Gastroesophageal sphincter (tissue), 4 donors: ENCODE results near the gene IRF2BP2. TPM values are rescaled to one million over a fixed set of nuclear protein-coding genes. Genes with fewer than 3 reads are reported as not detected.
A peak's percentile ranks its signal among the peaks of the same experiment; 100 is the strongest.

Source experiments
- ATAC-seq: fragments of 150-250 bp; one replicate; pipeline ENCODE4 v1.9.1; 2016; ENCODE audit warnings: mild to moderate bottlenecking, moderate library complexity
- H3K27ac ChIP-seq, 4 donors: fragments of 200-600 bp; sonication (generic) in 3 of 4; 1 replicate in 3 of 4; 2 replicates in 1 of 4; pipeline ENCODE4 v1.5.1; 2016 to 2019
- H3K27me3 ChIP-seq: fragments of 200-600 bp; sonication (generic); one replicate; pipeline ENCODE4 v1.5.1; 2019
- H3K36me3 ChIP-seq, 2 donors: fragments of 200-600 bp; sonication (generic); one replicate each; pipeline ENCODE4 v1.5.1; 2019; ENCODE audit warnings: control low read depth in 1 of 2
- H3K4me1 ChIP-seq, 3 donors: fragments of 200-600 bp; sonication (generic); 1 replicate in 2 of 3; 2 replicates in 1 of 3; pipeline ENCODE4 v1.5.1; 2016 to 2019; ENCODE audit warnings: control low read depth in 2 of 3
- H3K4me3 ChIP-seq, 2 donors: fragments of 200-600 bp; sonication (generic); one replicate each; pipeline ENCODE4 v1.5.1; 2019; ENCODE audit warnings: mild to moderate bottlenecking in 1 of 2, moderate library complexity in 1 of 2
- H3K9me3 ChIP-seq, 3 donors: fragments of 200-600 bp; sonication (generic); one replicate each; pipeline ENCODE4 v1.5.1; 2017 to 2019; ENCODE audit warnings: control low read depth in 2 of 3
- EP300 ChIP-seq: sonication (generic); formaldehyde crosslinking; IDR thresholded peaks from one replicate; pipeline ENCODE4 v1.6.1; 2017; ENCODE audit warnings: antibody characterized with exemption, mild to moderate bottlenecking
- POLR2A ChIP-seq, 2 donors: fragments of 450-650 bp; IDR thresholded peaks; one replicate each; pipeline ENCODE4 v1.6.1; 2017; ENCODE audit warnings: antibody characterized with exemption in 2 of 2, mild to moderate bottlenecking in 2 of 2, moderate library complexity in 1 of 2
- POLR2AphosphoS5 ChIP-seq: sonication (generic); formaldehyde crosslinking; IDR thresholded peaks from one replicate; pipeline ENCODE4 v1.6.1; 2017; ENCODE audit warnings: antibody characterized with exemption
- WGBS, 2 donors: methylation state at CpG; one replicate each; pipeline ENCODE4 v1.1.5; 2018; ENCODE audit warnings: low coverage in 1 of 2; 5-methylcytosine and 5-hydroxymethylcytosine counted together
- total RNA-seq, 4 donors: library from RNA; depleted of rRNA; stranded (reverse); fragments of >200 nt; gene quantifications; one replicate each; pipeline ENCODE4 v1.1.0, GENCODE V29; 2016
- TF ChIP-seq, protein P1 (sequence below), 4 experiments: fragments of 200-600 bp in 2 of 4; fragments of 450-650 bp in 2 of 4; sonication (generic) in 1 of 4; IDR thresholded peaks; one replicate each; pipeline ENCODE4 v1.5.1; 2017 to 2019; ENCODE audit warnings: antibody characterized with exemption in 4 of 4, mild to moderate bottlenecking in 2 of 4, moderate library complexity in 2 of 4

Gene IRF2BP2
- total RNA-seq, 4 donors from 2014 or later, result 70.1 to 107 (median 104) TPM

DNA sequence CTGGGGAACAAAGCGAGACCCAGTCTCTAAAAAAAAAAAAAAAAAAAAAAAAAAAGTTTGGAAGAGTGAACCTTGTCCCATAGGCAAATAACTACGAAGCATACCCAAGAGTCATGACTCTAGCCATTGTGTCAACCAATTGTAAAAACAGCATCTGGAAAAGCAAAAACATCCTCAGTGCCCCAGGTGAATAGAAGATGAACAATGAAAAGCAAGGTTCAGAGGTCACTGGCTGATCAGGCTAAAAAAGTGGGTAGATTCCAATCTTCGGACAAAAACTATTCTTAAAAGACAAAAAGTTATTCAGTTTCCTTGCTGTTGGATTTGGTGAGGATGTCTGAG, 11.1 kb upstream of the IRF2BP2 start:
- Histone ChIP-seq H3K4me3 (no peak overlapping the region), H3K27ac (no peak overlapping the region), H3K9me3 (no peaks in the 10 kb centered on the region), H3K4me1 (peaks cover 2 to 36% (median 12%) of the 10 kb centered on the region in 3 donors), H3K36me3 (no peaks in the 10 kb centered on the region), H3K27me3 (no peaks in the 10 kb centered on the region)
- WGBS, 2 donors, result 87 to 91% methylated on average over 2 to 3 of the region's 3 CpGs
- no peak for TF ChIP-seq POLR2A (IDR thresholded peaks at IDR 0.05)
- no peak for TF ChIP-seq EP300
- TF ChIP-seq, protein P1, sequence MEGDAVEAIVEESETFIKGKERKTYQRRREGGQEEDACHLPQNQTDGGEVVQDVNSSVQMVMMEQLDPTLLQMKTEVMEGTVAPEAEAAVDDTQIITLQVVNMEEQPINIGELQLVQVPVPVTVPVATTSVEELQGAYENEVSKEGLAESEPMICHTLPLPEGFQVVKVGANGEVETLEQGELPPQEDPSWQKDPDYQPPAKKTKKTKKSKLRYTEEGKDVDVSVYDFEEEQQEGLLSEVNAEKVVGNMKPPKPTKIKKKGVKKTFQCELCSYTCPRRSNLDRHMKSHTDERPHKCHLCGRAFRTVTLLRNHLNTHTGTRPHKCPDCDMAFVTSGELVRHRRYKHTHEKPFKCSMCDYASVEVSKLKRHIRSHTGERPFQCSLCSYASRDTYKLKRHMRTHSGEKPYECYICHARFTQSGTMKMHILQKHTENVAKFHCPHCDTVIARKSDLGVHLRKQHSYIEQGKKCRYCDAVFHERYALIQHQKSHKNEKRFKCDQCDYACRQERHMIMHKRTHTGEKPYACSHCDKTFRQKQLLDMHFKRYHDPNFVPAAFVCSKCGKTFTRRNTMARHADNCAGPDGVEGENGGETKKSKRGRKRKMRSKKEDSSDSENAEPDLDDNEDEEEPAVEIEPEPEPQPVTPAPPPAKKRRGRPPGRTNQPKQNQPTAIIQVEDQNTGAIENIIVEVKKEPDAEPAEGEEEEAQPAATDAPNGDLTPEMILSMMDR (IDR thresholded peaks at IDR 0.05), result no peak
- TF ChIP-seq POLR2AphosphoS5, result no peak
- no peak for ATAC-seq

- no peak for ATAC-seq
- no peak for TF ChIP-seq POLR2AphosphoS5
- Histone ChIP-seq H3K9me3 (no peaks in the 10 kb centered on the region), H3K27ac (no peak overlapping the region), H3K4me3 (no peak overlapping the region), H3K4me1 (peaks cover 2 to 38% (median 12%) of the 10 kb centered on the region in 3 donors), H3K27me3 (no peaks in the 10 kb centered on the region), H3K36me3 (no peaks in the 10 kb centered on the region)
- WGBS, 2 donors, result 71 to 74% methylated on average over 5 to 6 of the region's 6 CpGs
Observed at GRCh38 chr1:234620272-234621126, 10.5 kb upstream of the IRF2BP2 start.

GRCh38 chr1:234619794-234620247, 9.8 kb upstream of the IRF2BP2 start:
- Histone ChIP-seq H3K36me3 (no peaks in the 10 kb centered on the region), H3K4me1 (peaks cover 2 to 38% (median 12%) of the 10 kb centered on the region in 3 donors), H3K27ac (peak overlapping the region in 2 of 4 donors; percentile 9 to 38), H3K9me3 (no peaks in the 10 kb centered on the region), H3K27me3 (no peaks in the 10 kb centered on the region), H3K4me3 (no peak overlapping the region)
- TF ChIP-seq EP300 (no peak), POLR2AphosphoS5 (no peak), POLR2A (IDR thresholded peaks at IDR 0.05) (no peak)
- TF ChIP-seq, protein P1 (IDR thresholded peaks at IDR 0.05), result no peak
- 66 to 70% methylated on average over 5 to 6 of the region's 6 CpGs for WGBS, 2 donors
- ATAC-seq, result no peak

GRCh38 chr1:234619071-234619480, 9.1 kb upstream of the IRF2BP2 start:
- Histone ChIP-seq H3K27me3 (no peaks in the 10 kb centered on the region), H3K27ac (peak overlapping the region; percentile 3 to 55 (median 31)), H3K4me3 (no peak overlapping the region), H3K9me3 (no peaks in the 10 kb centered on the region), H3K36me3 (no peaks in the 10 kb centered on the region), H3K4me1 (peaks cover 4 to 43% (median 13%) of the 10 kb centered on the region in 3 donors)
- ATAC-seq, result no peak
- TF ChIP-seq, protein P1 (IDR thresholded peaks at IDR 0.05), result no peak
- no peak for TF ChIP-seq EP300
- TF ChIP-seq POLR2AphosphoS5, result no peak
- no peak for TF ChIP-seq POLR2A (IDR thresholded peaks at IDR 0.05)
- WGBS, 2 donors, result 64 to 80% methylated on average over 1 to 3 of the region's 3 CpGs

DNA sequence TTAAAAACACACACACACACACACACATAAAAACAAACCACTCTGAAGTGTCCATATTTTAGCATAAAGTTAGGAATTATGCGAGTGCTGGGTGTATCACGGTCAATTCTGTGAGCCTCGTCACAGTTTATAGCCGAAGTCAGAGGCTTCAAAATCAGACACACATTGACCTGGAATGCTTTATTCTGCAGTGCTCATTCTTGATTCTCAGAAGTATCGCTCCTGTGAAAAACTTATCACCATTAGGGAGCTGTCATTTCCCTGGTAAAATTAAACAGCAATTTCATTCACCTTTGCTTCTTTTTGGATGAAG, 8.7 kb upstream of the IRF2BP2 start:
- Histone ChIP-seq H3K27ac (peak overlapping the region; percentile 3 to 55 (median 31)), H3K9me3 (no peaks in the 10 kb centered on the region), H3K4me3 (no peak overlapping the region), H3K36me3 (no peaks in the 10 kb centered on the region), H3K4me1 (peaks cover 8 to 47% (median 17%) of the 10 kb centered on the region in 3 donors), H3K27me3 (no peaks in the 10 kb centered on the region)
- TF ChIP-seq POLR2AphosphoS5 (no peak), EP300 (no peak)
- no peak for ATAC-seq
- WGBS, 2 donors, result 65 to 66% methylated on average over 5 of the region's 5 CpGs
